Measurements from ENCODE around the gene SDK1.

Gene SDK1

DNA sequence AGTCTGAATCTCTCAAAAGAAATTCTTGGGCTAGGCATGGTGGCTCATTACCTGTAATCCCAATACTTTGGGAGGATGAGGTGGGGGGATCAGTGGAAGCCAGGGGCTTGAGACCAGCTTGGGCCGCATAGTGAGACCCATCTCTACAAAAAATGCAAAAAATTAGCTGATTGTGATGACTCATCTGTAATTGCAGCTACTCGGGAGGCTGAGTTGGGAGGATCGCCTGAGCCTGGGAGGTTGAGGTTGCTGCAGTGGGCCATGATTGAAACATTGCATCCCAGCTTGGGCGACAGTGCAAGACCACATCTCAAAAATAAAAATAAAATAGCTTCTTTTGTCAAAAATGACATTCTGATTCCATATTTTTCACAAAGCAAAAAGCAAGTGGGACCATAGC lies 736.3 kb downstream of the SDK1 start:
- no peaks in the 10 kb centered on the region for H3K9me3 ChIP-seq (ENCODE audit: low read length)
- H3K9ac ChIP-seq (ENCODE audit: low read length): no peak overlapping the region
- no peak overlapping the region for H3K27ac ChIP-seq (ENCODE audit: low read depth, low read length)
- H3K4me3 ChIP-seq (ENCODE audit: low read depth in 1 of 2, low read length in 2 of 2): no peak overlapping the region
- no peaks in the 10 kb centered on the region for H3K4me1 ChIP-seq (ENCODE audit: insufficient read depth, low read length)
- H3K36me3 ChIP-seq (ENCODE audit: insufficient read depth, low read length): no peaks in the 10 kb centered on the region
- no peaks in the 10 kb centered on the region for H3K27me3 ChIP-seq (ENCODE audit: control insufficient read depth in 1 of 2, insufficient read depth in 2 of 2, low read length in 2 of 2)

GRCh38 chr7:4037877-4038276 lies 736.8 kb downstream of the SDK1 start:
- Histone ChIP-seq H3K27me3 (ENCODE audit: control insufficient read depth in 1 of 2, insufficient read depth in 2 of 2, low read length in 2 of 2) (no peaks in the 10 kb centered on the region), H3K9ac (ENCODE audit: low read length) (no peak overlapping the region), H3K27ac (ENCODE audit: low read depth, low read length) (no peak overlapping the region), H3K9me3 (ENCODE audit: low read length) (no peaks in the 10 kb centered on the region), H3K36me3 (ENCODE audit: insufficient read depth, low read length) (no peaks in the 10 kb centered on the region), H3K4me3 (ENCODE audit: low read depth in 1 of 2, low read length in 2 of 2) (no peak overlapping the region), H3K4me1 (ENCODE audit: insufficient read depth, low read length) (no peaks in the 10 kb centered on the region)

DNA sequence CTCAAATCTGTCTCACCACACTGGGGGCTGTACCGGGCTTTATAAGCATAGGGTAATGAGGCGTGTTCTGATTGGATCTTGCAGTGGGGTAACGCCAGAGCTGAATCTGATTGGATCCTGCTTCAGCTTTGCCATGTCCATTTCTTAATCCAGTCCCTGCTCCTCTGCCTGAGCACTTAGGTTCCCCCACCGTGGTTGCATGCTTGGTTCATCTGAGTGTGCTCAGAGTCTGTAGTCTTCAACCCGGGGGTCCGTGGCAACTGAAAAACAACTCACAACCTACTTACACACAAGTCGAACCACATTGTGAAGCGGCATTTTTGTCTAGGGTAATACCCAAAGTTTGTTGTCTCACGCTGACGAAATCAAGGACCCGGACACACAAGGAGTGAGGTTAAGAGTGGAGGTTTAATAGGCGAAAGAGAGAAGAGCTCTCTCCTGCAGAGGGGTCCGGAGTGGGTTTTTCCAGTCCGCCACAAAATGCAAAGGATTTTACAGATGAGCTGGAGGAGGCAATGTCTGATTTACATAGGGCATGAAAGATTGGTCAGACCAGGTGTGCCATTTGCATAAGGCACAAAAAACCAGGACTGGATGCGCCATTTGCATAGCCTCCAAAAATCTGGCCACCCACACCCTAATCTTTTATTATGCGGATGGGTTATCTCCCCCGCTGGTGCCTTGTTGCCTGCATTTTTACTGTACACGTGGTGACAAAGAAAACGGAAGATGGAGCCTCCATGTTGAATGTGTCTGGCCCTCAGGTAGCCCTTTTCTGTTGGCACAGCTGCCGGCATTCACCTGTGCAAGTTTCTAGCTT lies 739.3 kb downstream of the SDK1 start:
- H3K27ac ChIP-seq (ENCODE audit: low read depth, low read length): no peak overlapping the region
- H3K27me3 ChIP-seq (ENCODE audit: control insufficient read depth in 1 of 2, insufficient read depth in 2 of 2, low read length in 2 of 2): no peaks in the 10 kb centered on the region
- no peak overlapping the region for H3K4me3 ChIP-seq (ENCODE audit: low read depth in 1 of 2, low read length in 2 of 2)
- no peaks in the 10 kb centered on the region for H3K4me1 ChIP-seq (ENCODE audit: insufficient read depth, low read length)
- H3K36me3 ChIP-seq (ENCODE audit: insufficient read depth, low read length): no peaks in the 10 kb centered on the region
- no peak overlapping the region for H3K9ac ChIP-seq (ENCODE audit: low read length)
- H3K9me3 ChIP-seq (ENCODE audit: low read length): no peaks in the 10 kb centered on the region

DNA sequence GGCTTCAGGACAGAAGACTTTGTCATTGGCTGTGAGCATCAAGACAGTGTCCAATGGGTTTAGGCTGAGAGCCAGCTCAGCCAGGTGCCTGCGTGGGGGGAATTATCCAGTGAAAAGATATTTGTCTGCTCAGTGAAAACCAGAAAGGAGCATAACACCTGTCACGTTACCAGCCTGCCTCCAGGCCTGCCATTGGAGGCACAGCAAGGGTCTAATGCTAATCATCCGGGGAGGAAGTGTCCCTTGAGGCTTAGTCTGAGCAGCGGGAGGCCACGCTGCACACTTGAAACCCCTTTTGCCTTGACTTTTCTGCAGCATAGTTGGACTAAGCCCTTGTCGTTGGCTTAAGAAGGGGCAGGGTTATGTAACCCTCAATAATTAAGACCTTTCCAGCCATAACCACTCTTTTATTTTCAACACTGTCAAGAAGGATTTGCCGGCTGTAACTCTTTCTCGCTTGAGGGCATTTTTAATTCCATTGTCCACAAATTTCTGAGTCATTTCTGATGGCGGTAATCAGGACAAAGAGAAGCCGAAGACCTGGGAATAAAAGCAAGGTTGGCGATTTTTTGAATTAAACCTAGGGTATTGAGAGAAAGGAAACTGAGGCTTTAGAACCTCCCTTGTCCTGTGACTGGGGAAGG lies 741.5 kb downstream of the SDK1 start:
- no peaks in the 10 kb centered on the region for H3K9me3 ChIP-seq (ENCODE audit: low read length)
- no peaks in the 10 kb centered on the region for H3K27me3 ChIP-seq (ENCODE audit: control insufficient read depth in 1 of 2, insufficient read depth in 2 of 2, low read length in 2 of 2)
- no peak overlapping the region for H3K27ac ChIP-seq (ENCODE audit: low read depth, low read length)
- no peak overlapping the region for H3K9ac ChIP-seq (ENCODE audit: low read length)
- H3K36me3 ChIP-seq (ENCODE audit: insufficient read depth, low read length): no peaks in the 10 kb centered on the region
- no peak overlapping the region for H3K4me3 ChIP-seq (ENCODE audit: low read depth in 1 of 2, low read length in 2 of 2)
- no peaks in the 10 kb centered on the region for H3K4me1 ChIP-seq (ENCODE audit: insufficient read depth, low read length)

- Histone ChIP-seq H3K9ac (ENCODE audit: low read length) (no peak overlapping the region), H3K27me3 (ENCODE audit: control insufficient read depth in 1 of 2, insufficient read depth in 2 of 2, low read length in 2 of 2) (no peaks in the 10 kb centered on the region), H3K9me3 (ENCODE audit: low read length) (no peaks in the 10 kb centered on the region), H3K4me1 (ENCODE audit: insufficient read depth, low read length) (no peaks in the 10 kb centered on the region), H3K36me3 (ENCODE audit: insufficient read depth, low read length) (no peaks in the 10 kb centered on the region), H3K4me3 (ENCODE audit: low read depth in 1 of 2, low read length in 2 of 2) (no peak overlapping the region), H3K27ac (ENCODE audit: low read depth, low read length) (no peak overlapping the region)
Observed at GRCh38 chr7:4043988-4044387, 742.9 kb downstream of the SDK1 start.

DNA sequence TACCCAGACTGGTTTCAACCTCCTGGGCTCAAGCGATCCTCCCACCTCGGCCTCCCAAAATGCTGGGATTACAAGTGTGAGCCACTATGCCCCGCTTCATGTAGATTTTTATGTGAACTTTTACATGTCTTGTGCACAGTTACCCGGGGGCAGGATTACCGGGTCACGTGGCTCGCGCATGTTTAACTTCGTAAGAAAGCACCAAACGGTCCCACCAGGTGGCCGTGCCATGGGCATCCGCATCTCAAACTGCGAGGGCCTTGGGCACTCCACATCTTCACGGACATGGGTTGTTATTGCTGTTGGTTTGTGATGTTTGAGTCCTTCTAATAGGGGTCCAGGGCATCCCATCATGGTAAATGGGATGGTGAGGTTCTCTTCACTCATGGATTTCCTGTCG lies 744.4 kb downstream of the SDK1 start:
- Histone ChIP-seq H3K4me3 (ENCODE audit: low read depth in 1 of 2, low read length in 2 of 2) (no peak overlapping the region), H3K27ac (ENCODE audit: low read depth, low read length) (no peak overlapping the region), H3K27me3 (ENCODE audit: control insufficient read depth in 1 of 2, insufficient read depth in 2 of 2, low read length in 2 of 2) (no peaks in the 10 kb centered on the region), H3K36me3 (ENCODE audit: insufficient read depth, low read length) (no peaks in the 10 kb centered on the region), H3K9ac (ENCODE audit: low read length) (no peak overlapping the region), H3K9me3 (ENCODE audit: low read length) (no peaks in the 10 kb centered on the region), H3K4me1 (ENCODE audit: insufficient read depth, low read length) (no peaks in the 10 kb centered on the region)

DNA sequence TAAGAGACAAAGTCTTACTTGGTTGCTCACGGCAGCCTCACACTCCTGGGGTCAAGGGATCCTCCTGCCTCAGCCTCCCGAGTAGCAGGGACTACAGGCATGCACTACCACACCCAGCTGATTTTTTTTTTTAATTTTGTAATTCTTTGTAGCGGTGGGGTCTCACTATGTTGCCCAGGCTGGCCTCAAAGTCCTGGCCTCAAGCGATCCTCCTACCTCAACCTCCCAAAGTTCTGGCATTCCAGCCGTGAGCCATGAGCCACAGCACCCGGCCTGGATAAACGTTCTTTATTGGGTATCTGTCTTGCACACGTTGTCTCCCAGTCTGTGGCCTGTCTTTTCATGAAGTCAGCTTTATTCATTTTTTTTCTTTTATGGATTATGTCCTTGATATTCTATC lies 744.9 kb downstream of the SDK1 start:
- Histone ChIP-seq H3K4me1 (ENCODE audit: insufficient read depth, low read length) (no peaks in the 10 kb centered on the region), H3K27ac (ENCODE audit: low read depth, low read length) (no peak overlapping the region)

GRCh38 chr7:4048336-4048735 lies 747.3 kb downstream of the SDK1 start:
- no peak overlapping the region for H3K4me3 ChIP-seq (ENCODE audit: low read depth in 1 of 2, low read length in 2 of 2)
- no peak overlapping the region for H3K9ac ChIP-seq (ENCODE audit: low read length)
- H3K4me1 ChIP-seq (ENCODE audit: insufficient read depth, low read length): no peaks in the 10 kb centered on the region
- H3K27me3 ChIP-seq (ENCODE audit: control insufficient read depth in 1 of 2, insufficient read depth in 2 of 2, low read length in 2 of 2): no peaks in the 10 kb centered on the region
- H3K27ac ChIP-seq (ENCODE audit: low read depth, low read length): no peak overlapping the region
- H3K9me3 ChIP-seq (ENCODE audit: low read length): no peaks in the 10 kb centered on the region
- H3K36me3 ChIP-seq (ENCODE audit: insufficient read depth, low read length): no peaks in the 10 kb centered on the region

More for the DNA sequence above, 744.9 kb downstream of the SDK1 start:
- Histone ChIP-seq H3K9ac (ENCODE audit: low read length) (no peak overlapping the region), H3K4me3 (ENCODE audit: low read depth in 1 of 2, low read length in 2 of 2) (no peak overlapping the region), H3K36me3 (ENCODE audit: insufficient read depth, low read length) (no peaks in the 10 kb centered on the region), H3K27me3 (ENCODE audit: control insufficient read depth in 1 of 2, insufficient read depth in 2 of 2, low read length in 2 of 2) (no peaks in the 10 kb centered on the region), H3K9me3 (ENCODE audit: low read length) (no peaks in the 10 kb centered on the region)

- H3K9me3 ChIP-seq (ENCODE audit: low read length): no peaks in the 10 kb centered on the region
- H3K9ac ChIP-seq (ENCODE audit: low read length): no peak overlapping the region
- no peak overlapping the region for H3K4me3 ChIP-seq (ENCODE audit: low read depth in 1 of 2, low read length in 2 of 2)
- no peaks in the 10 kb centered on the region for H3K27me3 ChIP-seq (ENCODE audit: control insufficient read depth in 1 of 2, insufficient read depth in 2 of 2, low read length in 2 of 2)
- no peaks in the 10 kb centered on the region for H3K36me3 ChIP-seq (ENCODE audit: insufficient read depth, low read length)
- no peak overlapping the region for H3K27ac ChIP-seq (ENCODE audit: low read depth, low read length)
- no peaks in the 10 kb centered on the region for H3K4me1 ChIP-seq (ENCODE audit: insufficient read depth, low read length)
Observed at GRCh38 chr7:4049202-4049601, 748.1 kb downstream of the SDK1 start.

- H3K36me3 ChIP-seq (ENCODE audit: insufficient read depth, low read length): no peaks in the 10 kb centered on the region
- H3K4me3 ChIP-seq (ENCODE audit: low read depth in 1 of 2, low read length in 2 of 2): no peak overlapping the region
- no peaks in the 10 kb centered on the region for H3K9me3 ChIP-seq (ENCODE audit: low read length)
- H3K4me1 ChIP-seq (ENCODE audit: insufficient read depth, low read length): no peaks in the 10 kb centered on the region
- no peaks in the 10 kb centered on the region for H3K27me3 ChIP-seq (ENCODE audit: control insufficient read depth in 1 of 2, insufficient read depth in 2 of 2, low read length in 2 of 2)
- H3K27ac ChIP-seq (ENCODE audit: low read depth, low read length): no peak overlapping the region
- no peak overlapping the region for H3K9ac ChIP-seq (ENCODE audit: low read length)
Observed at GRCh38 chr7:4050126-4050660, 749.1 kb downstream of the SDK1 start.

DNA sequence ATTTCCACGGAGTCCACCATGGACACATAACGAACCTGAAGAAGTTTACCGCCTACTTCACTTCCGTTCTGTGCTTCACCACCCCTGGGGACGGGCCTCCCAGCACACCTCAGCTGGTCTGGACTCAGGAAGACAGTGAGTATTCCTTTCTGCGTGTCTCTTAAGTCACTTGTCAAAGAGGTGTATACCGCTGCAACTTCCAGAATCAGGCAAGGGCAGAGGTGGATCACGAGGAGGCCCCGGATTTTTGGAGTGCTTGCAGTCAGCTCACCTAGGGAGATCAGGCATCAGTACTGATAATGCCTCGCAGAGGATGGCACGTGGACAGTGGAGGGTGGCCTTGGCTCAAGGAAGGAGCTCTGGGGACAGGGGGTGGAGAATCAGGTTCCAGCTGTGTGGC lies 750.6 kb downstream of the SDK1 start:
- H3K36me3 ChIP-seq (ENCODE audit: insufficient read depth, low read length): no peaks in the 10 kb centered on the region

More for the DNA sequence above, 750.6 kb downstream of the SDK1 start:
- Histone ChIP-seq H3K9me3 (ENCODE audit: low read length) (no peaks in the 10 kb centered on the region), H3K9ac (ENCODE audit: low read length) (no peak overlapping the region), H3K27me3 (ENCODE audit: control insufficient read depth in 1 of 2, insufficient read depth in 2 of 2, low read length in 2 of 2) (no peaks in the 10 kb centered on the region), H3K27ac (ENCODE audit: low read depth, low read length) (no peak overlapping the region), H3K4me3 (ENCODE audit: low read depth in 1 of 2, low read length in 2 of 2) (no peak overlapping the region), H3K4me1 (ENCODE audit: insufficient read depth, low read length) (no peaks in the 10 kb centered on the region)

Data from muscle layer of colon (tissue), 2 donors.